D341Med (cell line): Measurements from ENCODE around the gene SDHD.

Source experiments
- DNase-seq: peaks from one replicate; pipeline ENCODE4 v3.0.0; 2012; ENCODE audit warnings: low spot score

Gene SDHD

DNA sequence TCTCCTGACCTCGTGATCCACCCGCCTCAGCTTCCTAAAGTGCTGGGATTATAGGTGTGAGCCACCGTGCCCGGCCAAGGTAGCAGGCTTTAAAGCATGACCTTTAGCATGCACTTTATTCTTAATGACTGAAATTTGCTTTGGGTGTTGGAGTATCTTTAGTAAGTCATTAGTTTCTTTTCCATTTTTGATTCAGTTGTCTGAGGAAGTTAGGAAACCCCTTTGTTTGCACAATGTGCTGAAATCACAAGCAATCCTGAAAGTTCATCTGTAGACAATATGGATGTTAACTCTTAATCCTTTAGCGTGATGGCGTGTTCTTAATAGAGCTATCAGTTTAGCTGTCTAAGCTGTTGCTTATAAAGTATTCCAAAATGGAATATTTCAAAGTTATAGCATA lies 16.8 kb downstream of the SDHD start:
- no peak for DNase-seq

GRCh38 chr11:112106070-112106469 lies 19.4 kb downstream of the SDHD start:
- DNase-seq: no peak

DNA sequence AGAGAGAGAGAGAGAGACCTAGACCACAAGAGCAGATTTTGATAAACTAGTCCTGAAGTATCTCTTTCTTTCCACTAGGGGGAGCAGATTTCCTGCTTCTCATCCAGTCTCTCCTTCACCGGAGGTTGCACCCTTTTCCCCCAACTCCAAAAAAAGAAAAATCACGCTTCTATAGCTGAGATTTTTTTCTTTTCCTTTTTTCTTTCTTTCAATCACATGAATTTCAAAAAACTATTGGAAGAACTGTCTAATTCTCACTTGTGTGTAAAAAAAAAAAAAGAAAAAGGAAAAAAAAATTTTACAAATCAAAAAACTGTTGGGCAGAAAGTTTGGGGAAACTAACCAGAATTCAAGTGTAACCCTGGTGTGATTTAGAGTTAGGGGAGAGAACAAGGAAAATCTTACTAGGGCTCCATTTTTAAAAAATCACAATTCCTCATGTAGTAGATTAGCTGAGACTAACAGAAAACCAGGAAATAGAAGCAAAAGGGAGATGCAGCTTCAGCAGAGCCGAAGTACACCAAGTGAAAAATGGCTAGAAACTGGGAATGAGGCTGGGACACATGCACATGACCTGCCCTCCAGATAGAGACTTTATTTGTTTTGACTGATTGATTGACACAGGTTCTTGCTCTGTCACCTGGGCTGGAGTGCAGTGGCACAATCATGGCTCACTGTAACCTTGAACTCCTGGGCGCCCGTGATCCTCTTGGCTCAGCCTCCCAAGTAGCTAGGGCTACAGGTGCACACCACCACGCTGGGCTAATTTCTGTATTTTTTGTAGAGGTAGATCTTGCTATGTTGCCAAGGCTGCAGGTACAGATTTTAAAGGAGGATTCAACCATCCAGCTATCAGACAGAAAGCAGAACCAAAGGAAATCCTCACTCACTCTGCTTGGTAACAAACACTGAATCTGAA lies 27.1 kb downstream of the SDHD start:
- DNase-seq: peak; percentile 58

- no peak for DNase-seq
Observed at GRCh38 chr11:112114460-112114859, 27.8 kb downstream of the SDHD start.

DNA sequence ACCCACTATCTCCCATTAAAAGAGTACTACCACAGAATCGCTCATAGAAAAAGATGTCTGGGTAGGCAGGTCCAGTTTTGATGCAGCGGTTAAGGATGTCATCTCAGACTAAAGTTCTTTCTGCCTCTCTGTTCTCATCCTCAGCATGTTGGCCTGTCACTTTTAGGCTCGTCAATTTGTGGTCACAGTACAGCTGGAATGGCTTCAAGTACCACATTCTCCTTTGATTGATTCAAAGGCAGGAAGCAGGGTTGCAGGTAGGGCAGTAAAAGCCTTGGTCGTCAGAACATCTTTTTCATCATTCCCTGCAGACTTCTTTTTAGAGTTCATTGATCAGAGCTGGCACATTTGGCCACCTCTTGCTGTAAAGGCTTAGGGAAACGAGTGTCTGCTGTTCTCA lies 28.7 kb downstream of the SDHD start:
- DNase-seq: no peak

GRCh38 chr11:112118176-112118575 lies 31.5 kb downstream of the SDHD start:
- DNase-seq: no peak

DNA sequence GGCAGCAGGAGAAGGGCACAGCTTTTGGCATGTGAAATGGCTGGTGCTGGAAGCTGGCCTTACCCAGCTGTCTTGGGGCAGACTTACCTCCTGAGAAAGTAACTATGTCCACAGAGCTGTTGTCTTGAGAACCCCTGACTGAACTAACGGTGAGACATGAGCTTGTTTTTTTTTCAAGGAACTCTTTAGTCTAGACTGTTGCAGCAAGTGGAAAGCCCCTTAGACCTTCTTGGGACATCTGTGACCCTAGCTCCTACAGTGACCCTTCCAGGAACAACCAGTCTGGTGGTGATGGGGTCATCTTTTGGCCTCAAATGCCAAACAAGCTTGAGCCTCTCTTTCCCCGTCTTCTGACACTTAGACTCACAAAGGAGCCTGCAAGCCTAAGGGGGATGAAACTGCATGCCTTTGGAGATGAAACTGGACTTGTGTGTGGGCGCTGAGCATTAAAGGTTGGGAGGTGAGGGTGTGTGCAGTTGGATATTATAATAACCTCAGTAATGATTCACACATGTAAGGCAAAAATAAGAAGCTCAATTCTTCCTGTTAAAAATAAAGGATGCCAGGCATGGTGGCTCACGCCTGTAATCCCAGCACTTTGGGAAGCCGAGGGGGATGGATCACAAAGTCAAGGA lies 35.4 kb downstream of the SDHD start:
- DNase-seq: no peak

DNA sequence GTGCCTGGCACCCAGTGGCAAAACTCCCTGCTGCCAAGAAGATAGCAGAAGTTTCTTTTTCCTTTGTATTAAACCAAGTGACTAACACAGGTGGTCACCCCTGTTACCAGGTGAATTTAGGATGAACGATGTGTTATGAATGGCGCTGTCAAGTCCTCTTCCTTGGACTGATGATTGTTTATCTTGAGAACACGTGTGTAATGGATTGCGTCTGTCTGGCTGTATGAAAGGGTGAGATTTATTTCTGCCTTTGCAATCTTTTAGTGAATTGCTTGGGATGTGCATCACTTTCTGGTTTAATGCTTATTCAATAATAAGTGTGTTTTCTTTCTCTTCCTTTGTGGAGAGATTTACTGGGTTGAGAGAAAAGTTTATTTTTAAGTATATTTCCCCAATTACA lies 36.5 kb downstream of the SDHD start:
- DNase-seq: no peak

DNA sequence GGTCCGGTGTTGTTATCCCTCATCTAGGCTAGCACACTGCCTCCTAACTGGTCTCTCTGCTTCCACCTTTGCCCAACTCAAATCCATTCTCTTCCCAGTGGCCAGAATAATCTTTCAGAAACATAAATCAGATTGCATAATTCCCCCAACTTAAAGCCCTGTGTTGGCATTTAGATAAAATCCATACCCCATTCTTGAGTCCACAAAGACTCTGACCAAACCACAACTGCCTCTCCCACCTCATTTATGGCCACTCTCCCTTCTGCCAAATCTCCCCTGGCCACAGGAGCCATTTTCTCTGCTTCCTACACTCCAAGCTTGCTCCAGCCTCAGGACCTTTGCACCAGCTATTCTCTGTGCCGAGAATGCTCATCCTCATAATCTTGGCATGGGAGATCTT lies 40.4 kb downstream of the SDHD start:
- DNase-seq: no peak

DNA sequence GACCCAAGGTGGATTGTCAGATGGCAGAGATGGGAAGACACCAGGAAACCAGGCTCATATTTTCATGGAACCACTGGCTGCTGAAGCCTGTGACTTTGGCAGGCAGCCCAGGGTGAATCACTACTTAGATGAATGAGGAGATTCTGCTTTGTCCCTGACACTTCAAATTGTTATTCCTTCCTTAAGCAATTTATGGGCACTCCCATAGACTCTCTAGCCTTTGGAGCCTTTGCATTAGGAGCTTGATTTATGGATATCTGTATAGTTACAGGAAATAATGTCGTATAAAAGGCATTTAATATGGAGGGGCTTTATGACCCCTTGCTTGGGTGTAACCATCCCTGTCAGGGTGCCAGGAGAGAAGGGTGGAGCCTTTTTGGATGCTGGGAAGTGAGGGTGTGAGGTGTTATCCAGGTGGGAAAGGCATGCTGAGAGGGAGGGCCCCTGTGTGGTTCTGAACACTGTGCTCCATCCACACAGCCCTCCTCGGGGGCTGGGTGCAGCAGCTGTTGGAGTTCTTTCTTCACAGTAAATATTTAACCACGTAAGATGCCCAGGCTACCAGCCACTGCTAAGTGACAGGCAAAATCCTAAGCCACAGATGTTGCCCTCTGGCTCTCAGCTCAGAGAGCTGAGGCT lies 41.9 kb downstream of the SDHD start:
- no peak for DNase-seq

GRCh38 chr11:112129656-112130055 lies 43.0 kb downstream of the SDHD start:
- DNase-seq: no peak

- no peak for DNase-seq
Observed at GRCh38 chr11:112132737-112133136, 46.1 kb downstream of the SDHD start.

DNA sequence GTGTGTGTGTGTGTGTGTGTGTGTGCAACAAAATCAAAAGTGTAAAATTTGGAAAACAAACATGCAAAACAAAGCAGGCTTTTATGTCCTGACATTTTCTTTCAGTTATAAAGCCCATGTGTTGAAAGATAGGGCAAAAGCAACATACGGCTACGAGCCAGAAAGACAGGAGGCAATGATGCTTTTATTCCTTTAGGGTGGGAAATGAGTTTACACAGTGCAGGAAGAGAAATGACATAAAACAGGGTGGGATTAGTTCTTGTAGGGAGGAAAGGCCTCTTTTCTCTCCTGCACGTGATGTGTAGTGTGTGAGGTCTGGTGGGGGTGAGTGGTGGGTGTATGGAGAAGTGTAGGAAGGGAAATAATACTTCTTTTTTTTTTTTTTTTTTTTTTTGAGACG lies 47.8 kb downstream of the SDHD start:
- DNase-seq: no peak

DNA sequence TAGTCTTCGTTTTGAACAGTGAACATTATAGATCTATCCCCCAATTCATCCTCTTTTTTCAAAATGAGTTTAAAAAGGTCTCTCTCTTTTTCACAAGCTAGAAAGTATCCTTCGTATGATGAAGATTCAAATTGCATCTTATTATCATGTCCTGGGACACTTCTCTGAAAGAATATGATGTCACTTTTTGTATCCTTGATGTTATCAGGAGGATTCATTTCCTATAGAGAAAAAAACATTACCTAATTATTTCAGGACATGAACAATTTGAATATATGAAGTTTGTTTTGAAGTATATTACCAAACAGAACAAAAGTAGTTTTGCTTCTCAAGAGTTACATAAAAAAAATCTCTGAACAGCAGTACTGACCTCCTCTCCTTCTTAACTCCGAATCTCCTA lies 56.9 kb downstream of the SDHD start:
- DNase-seq: no peak
